ENCODE data around the gene ZSWIM2. TPM values are rescaled to one million over a fixed set of nuclear protein-coding genes. Genes with fewer than 3 reads are reported as not detected.

ZSWIM2 gene
- total RNA-seq, 2 experiments from 2014 or later = not detected

DNA sequence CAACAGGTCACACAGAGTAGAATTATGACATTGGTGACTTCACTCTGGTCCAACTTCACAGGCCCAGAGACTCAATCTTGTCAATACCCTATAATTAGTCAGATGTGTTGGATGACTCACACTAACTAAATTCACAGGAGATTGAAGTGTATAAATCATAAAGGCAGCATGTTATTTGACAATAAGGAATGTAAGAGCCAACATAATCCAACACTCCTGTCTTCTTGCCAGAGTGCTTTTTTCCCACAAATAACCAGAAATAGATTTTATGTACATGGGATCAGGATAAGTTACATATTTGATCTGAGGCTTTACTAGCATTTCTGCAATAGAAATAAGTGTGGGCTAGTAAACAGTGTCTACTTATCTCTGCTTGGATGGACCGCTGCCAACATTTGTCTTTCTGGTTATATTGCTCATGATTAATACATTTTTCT lies 42.2 kb upstream of the ZSWIM2 start:
- CTCF ChIA-PET = no interaction called here
- H3K4me1 Mint-ChIP-seq (ENCODE audit: low read depth) = no peaks in the 10 kb centered on the region
- H3K36me3 Mint-ChIP-seq (ENCODE audit: low read depth) = no peaks in the 10 kb centered on the region
- H3K9me3 Mint-ChIP-seq = peaks cover 3% of the 10 kb centered on the region
- no peak for DNase-seq
- POLR2A ChIA-PET = no interaction called here
- intact Hi-C loops (cut with micrococcal nuclease) = no loop called here
- no peak for ATAC-seq
- no peaks in the 10 kb centered on the region for H3K27me3 Mint-ChIP-seq
- TF ChIP-seq, protein P1, sequence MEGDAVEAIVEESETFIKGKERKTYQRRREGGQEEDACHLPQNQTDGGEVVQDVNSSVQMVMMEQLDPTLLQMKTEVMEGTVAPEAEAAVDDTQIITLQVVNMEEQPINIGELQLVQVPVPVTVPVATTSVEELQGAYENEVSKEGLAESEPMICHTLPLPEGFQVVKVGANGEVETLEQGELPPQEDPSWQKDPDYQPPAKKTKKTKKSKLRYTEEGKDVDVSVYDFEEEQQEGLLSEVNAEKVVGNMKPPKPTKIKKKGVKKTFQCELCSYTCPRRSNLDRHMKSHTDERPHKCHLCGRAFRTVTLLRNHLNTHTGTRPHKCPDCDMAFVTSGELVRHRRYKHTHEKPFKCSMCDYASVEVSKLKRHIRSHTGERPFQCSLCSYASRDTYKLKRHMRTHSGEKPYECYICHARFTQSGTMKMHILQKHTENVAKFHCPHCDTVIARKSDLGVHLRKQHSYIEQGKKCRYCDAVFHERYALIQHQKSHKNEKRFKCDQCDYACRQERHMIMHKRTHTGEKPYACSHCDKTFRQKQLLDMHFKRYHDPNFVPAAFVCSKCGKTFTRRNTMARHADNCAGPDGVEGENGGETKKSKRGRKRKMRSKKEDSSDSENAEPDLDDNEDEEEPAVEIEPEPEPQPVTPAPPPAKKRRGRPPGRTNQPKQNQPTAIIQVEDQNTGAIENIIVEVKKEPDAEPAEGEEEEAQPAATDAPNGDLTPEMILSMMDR (IDR thresholded peaks at IDR 0.05) = no peak
- no peak overlapping the region for H3K4me3 Mint-ChIP-seq
- no peak overlapping the region for H3K27ac Mint-ChIP-seq

DNA sequence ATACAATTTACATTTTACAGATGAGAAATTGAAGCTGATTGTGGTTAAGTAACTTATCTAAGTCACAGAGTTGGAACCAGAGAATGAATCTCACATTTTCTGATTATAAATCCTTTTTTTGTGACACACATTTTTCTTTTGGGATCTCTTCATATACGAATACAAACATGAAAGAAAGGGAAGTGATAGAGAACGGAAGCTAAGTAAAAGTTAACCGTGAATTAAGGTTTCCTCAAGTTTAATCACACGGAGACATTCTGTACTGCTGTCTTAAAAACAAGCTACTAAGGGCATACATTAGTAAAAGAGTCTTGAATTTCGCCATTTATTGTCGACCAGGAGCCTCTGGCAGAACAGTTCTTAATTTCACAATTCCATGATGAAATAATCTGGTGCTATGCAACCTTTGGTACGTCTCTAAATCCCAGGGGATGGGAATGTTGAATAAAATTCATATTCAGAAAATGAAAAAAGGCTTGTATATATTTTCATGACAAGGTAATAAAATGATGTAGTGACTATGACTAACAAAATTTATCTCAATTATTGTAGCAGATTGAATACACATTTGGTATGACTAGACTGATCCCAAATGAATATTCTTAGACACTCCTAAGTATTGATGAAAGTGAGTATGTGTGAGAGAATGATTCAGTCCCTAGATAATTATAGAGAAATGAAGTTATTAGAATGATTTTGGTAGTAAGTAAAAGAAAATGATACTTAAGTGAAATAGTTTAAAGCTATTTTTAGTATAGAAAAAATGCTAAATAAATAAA lies 40.3 kb upstream of the ZSWIM2 start:
- H3K36me3 Mint-ChIP-seq (ENCODE audit: low read depth) = no peaks in the 10 kb centered on the region
- ChIA-PET POLR2A (no interaction called here), CTCF (no interaction called here)
- no peak for DNase-seq
- no peak for ATAC-seq
- TF ChIP-seq, protein P1 (IDR thresholded peaks at IDR 0.05) = no peak
- no peak overlapping the region for H3K27ac Mint-ChIP-seq
- no peaks in the 10 kb centered on the region for H3K27me3 Mint-ChIP-seq
- H3K9me3 Mint-ChIP-seq = no peaks in the 10 kb centered on the region
- no peaks in the 10 kb centered on the region for H3K4me1 Mint-ChIP-seq (ENCODE audit: low read depth)
- intact Hi-C loops (cut with micrococcal nuclease) = no loop called here
- H3K4me3 Mint-ChIP-seq = no peak overlapping the region

DNA sequence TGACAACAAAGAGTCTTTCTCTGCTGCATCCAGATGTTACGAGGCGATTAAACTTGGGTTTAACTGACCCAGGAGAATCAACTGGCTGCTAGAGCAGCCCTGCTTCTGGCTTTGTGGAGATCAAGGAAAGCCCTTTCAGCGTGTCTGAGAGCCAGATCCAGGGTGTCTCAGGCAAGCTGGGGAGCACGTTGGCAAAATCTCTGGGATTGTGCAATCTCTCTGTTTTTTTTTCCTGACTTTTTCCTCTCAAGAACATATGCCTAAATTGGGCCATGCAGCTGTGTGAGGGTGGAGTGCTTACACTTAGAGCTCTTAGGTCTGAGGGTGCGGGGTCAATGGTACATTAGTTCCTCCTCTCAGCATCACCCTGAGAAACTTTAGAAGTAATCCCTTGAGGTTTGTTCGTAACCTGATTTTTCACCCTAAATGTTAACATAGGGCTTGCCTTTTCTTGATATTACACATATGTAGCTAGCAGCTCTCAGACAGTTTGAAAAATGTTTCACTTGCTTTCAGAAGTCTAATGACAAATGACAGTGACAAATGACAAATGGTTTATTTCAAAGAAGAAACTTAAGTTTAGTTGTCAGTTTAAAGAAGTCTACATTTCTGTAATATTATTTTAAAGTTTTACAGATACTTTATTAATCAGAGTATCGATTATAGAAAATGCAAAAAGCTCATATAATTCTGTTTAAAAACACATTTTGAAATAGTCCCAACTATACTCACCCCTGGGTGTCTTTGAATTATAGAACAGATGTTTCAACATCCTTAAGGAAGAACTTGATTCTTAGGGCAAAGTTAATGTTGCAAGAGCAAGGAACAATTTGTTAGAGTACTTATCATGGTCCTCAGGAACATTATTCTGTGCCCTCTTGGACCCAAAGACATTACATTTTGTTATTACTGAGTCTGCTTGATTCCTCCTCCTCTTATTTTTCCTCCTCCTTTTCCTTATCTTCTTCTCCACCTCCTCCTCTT lies 38.4 kb upstream of the ZSWIM2 start:
- no peaks in the 10 kb centered on the region for H3K36me3 Mint-ChIP-seq (ENCODE audit: low read depth)
- ChIA-PET POLR2A (no interaction called here), CTCF (interaction anchor here (0.7 kb wide), 1 partner anchor 21 kb away, joined by 3 read pairs; no protein-coding TSS in a partner anchor)
- H3K27me3 Mint-ChIP-seq = no peaks in the 10 kb centered on the region
- no peak overlapping the region for H3K27ac Mint-ChIP-seq
- H3K4me1 Mint-ChIP-seq (ENCODE audit: low read depth) = no peaks in the 10 kb centered on the region
- ATAC-seq (no peak), DNase-seq (no peak)
- no peak overlapping the region for H3K4me3 Mint-ChIP-seq
- TF ChIP-seq, protein P1 (IDR thresholded peaks at IDR 0.05) = no peak
- intact Hi-C loops (cut with micrococcal nuclease) = no loop called here
- peaks cover 5% of the 10 kb centered on the region for H3K9me3 Mint-ChIP-seq

DNA sequence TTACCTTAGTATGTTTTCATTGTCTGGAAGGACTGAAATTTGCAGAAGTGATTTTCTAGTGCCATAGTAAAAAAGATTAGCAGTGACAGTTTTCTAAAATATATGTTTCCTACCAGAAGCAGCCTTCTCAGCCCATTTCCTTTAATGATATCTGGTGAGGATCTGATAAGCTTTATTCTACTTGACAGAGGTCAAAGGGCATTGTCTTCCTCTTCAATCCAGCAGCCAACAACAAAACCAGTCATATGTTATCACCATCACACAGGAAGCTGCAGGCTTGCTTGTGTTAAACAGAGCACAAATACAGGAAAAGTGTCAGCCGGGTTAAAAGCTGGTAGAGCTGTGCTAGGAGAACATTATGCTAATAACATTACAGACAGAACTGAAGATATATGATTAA lies 35.6 kb upstream of the ZSWIM2 start:
- no peak overlapping the region for H3K27ac Mint-ChIP-seq
- no peak for ATAC-seq
- CTCF ChIA-PET = no interaction called here

More for the DNA sequence above, 35.6 kb upstream of the ZSWIM2 start:
- no peak for DNase-seq
- TF ChIP-seq, protein P1 (IDR thresholded peaks at IDR 0.05) = no peak
- H3K9me3 Mint-ChIP-seq = peaks cover 10% of the 10 kb centered on the region
- H3K36me3 Mint-ChIP-seq (ENCODE audit: low read depth) = no peaks in the 10 kb centered on the region
- H3K4me1 Mint-ChIP-seq (ENCODE audit: low read depth) = no peaks in the 10 kb centered on the region
- intact Hi-C loops (cut with micrococcal nuclease) = no loop called here
- no peak overlapping the region for H3K4me3 Mint-ChIP-seq
- POLR2A ChIA-PET = no interaction called here
- no peaks in the 10 kb centered on the region for H3K27me3 Mint-ChIP-seq

All from activated CD8-positive, alpha-beta T cell treated with anti-CD3 and anti-CD28 coated beads for 36 hours (primary cell).